Stimulated activated CD8-positive, alpha-beta memory T cell treated with anti-CD3 and anti-CD28 coated beads, Interleukin-12 subunit alpha, Interleukin-12 subunit beta, amount 100 ng/mL, for 24 hours (primary cell): ENCODE data around the gene IFIT1B.
"Not testable (repeated sequence)": the region's sequence is repeated elsewhere in the genome, so short reads cannot be mapped to it uniquely, and the experiment has no call there.

ENCODE experiments used
- DNase-seq: peaks from one replicate; pipeline ENCODE4 v3.0.0-alpha.2; 2020; ENCODE audit errors: extremely low read depth

Gene IFIT1B

DNA sequence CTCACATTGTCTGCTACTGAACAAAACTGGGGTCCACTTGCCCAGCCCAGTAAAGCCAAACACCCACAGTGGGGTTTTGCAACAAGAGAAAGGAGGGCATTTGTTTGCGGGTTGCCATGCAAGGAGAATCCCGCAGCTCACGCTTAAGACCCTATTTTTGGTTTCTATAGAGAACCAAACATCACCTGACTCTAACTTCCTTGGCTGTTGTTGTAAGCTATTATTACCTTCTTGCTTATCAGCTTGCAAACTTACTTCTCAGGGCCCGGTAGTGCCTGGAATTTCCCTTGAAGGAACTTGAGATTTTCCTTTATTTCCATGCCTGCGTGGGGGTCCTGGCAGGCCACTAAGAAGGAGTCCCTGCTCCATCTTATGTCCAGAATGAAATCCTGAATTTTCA, 29.4 kb upstream of the IFIT1B start:
- DNase-seq: no peak

DNA sequence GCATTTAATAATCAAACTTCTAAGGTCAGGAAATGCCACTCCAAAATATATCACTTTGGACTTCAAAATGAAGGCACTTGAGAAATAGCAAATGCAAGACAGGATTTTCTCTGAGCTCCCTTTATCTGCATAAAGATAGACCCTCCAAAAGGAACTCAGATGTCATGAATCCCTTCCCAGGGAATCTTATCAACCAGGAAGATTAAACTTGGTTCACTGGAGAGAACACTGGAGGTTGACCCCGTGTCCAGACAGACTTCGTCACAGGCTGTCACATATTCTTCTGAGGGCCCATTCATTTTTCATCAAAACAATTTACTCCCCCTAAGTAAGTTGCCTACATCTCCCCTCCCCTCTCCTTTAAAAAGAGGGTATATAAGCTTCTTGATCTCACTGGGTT, 28.9 kb upstream of the IFIT1B start:
- DNase-seq: no peak

DNA sequence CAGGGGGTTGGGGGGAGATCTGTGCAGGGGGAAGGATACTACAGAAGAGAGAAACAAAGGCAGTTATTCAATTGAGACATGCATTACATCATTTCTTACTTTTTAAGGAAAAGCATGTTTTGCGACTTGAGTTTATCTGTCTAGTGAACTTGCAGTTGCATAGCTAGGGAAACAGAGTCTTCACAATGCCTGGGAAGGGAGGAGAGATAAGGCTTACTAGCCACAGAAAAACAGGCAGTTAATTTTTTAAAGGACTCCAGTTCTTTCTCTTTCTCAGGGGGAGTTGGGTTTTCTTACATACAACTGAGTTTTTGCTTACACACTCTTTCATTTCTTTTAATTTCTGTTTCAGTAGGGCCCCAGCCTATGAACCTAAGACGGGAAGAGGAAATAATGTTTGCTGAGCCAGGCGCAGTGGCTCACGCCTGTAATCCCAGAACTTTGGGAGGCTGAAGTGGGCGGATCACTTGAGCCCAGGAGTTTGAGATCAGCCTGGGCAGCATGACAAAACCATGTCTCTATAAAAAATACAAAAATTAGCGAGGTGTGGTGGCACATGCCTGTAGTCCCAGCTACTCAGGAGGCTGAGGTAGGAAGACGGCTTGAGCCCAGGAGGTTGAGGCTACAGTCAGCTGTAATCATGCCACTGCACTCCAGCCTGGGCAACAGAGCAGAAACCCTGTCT, 27.1 kb upstream of the IFIT1B start:
- not testable (repeated sequence) for DNase-seq

DNA sequence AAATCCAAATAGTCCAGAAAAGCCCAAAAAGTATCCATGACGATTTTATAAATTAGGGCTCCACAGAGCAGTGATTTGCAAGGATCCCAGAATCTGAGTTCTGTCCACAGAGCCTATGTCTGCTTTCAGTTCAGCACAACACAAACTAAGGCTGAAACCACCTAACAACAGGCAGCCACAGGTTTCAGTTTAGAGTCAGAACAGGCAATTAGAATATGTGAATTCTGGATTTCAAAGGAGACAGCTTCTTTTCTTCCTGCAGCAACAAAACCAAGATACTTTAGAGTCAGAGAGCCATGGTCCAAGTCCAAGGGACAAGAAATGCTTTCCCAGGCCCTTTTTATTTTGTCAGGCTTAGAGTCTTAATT, 26.5 kb upstream of the IFIT1B start:
- no peak for DNase-seq

GRCh38 chr10:89351780-89352597, 25.9 kb upstream of the IFIT1B start:
- no peak for DNase-seq

DNA sequence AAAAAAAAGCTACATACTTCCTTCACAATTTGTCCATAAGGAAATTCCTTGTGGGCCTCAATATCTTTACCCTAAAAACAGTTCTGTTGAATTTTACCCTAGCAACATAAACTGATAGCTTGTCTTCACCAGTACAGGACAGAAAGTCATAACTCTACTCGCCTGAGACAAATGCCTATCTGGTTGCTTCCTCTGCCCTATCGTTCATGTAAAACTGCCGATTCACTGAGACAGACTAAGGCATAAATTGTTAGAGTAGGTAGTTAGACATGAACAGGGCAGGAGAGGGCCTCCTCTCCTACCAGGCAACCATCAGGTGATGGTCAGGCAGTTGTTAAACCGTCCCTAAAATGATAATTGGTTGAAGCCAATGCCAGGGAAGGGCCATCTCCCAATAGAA, 25.1 kb upstream of the IFIT1B start:
- DNase-seq: no peak

DNA sequence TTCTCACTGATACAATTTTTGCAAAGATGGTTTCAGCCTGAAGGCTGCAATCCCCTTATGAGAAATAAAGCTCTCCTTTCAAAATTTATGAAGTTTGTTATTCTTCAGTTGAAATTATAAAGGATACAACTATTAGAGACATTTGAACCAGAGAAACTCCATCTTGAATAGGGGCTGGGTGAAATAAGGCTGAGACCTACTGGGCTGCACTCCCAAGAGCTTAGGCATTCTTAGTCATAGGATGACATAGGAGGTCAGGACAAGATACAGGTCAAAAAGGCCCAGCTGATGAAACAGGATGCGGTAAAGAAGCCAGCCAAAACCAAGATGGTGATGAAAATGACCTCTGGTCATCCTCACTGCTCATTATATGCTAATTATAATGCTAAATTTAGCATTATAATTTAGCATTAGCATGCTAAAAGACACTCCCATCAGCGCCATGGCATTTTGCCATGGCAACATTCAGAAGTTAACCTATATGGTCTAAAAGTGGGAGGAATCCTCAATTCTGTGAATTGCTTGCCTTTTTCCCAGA, 22.4 kb upstream of the IFIT1B start:
- DNase-seq: no peak

- no peak for DNase-seq
Observed at GRCh38 chr10:89357096-89357495, 20.8 kb upstream of the IFIT1B start.

DNA sequence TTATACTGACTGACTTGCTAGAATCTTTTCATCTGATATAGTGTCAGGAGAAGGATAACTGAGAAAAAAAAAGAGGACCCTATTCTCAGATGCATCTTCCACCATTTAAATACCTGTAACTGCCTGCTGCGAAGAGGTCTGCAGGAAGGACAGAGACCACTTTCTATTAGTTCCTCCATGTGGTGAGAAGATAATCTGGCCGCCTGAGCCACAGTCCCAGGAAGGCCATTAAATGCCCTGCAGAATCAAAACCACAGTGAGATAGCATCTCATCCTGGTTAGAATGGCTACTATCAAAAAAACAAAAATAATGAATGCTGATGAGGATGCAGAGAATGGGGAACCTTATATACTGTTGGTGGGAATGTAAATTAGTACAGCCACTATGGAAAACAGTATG, 19.9 kb upstream of the IFIT1B start:
- DNase-seq: no peak

- no peak for DNase-seq
Observed at GRCh38 chr10:89360157-89360556, 17.7 kb upstream of the IFIT1B start.

- no peak for DNase-seq
Observed at GRCh38 chr10:89362929-89363328, 14.9 kb upstream of the IFIT1B start.

- no peak for DNase-seq
Observed at GRCh38 chr10:89363729-89364442, 14.0 kb upstream of the IFIT1B start.

DNA sequence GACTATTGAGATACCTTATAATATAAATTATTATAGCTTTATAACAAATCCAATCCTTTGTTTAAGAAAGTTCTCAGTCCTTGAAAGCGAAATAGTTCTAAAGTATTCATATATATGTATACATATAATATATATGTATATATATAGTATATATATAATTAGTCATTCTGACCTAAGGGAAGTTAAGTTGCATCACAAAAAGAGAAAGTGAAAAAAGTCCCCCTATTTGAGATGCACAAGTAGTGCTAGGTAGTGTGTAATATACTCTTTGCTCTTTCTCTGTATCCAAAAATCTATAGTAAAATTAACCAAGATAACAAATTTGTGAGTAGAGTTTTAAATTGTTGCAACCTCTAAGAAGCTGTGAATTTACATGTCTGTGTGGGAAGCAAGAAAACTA, 13.3 kb upstream of the IFIT1B start:
- DNase-seq: no peak

GRCh38 chr10:89367529-89367928, 10.3 kb upstream of the IFIT1B start:
- no peak for DNase-seq

- no peak for DNase-seq
Observed at GRCh38 chr10:89368129-89368528, 9.7 kb upstream of the IFIT1B start.

DNA sequence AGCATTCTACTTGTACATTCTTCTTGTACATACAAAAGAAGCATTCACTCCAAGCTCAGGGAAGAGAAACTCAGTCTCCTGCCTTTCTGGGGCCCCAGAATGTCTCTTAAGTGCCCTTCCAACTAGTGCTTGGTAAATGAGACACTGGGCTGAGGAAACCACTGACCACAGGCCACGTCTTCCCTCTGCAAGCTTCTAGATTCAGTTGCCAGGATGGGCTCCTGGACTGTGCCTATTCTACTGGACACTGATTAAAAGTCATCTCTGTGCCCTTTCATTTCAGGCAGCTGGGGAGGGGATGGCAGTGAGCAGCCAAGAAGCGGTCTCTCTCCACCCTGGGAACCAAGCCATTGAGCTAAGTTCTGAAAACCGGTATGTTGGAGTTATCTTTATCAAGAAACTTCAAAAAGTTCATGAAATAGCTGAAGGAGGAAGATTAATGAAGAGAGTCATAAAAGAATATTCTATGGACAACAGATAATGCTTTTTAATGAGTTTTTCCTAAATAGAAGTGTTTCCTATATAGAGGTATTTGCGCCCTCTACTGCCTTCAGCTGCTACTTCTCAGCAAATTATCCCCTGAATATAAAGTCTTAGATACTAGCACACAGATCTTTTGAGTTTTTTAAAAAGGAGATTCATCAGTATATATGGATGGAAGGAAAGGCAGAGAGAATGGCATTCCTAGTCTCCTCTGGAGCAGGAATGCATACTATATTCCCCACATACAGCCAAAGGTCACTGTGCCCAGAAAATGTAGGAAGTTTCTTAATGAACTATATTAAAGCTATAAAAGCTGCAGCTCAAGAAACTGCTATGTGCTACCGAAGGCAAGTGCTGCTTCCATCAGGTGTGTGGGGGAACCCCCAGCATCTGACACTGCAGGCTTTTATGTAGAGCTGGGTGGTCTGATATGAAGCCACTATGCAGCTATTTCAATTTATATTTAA, 8.4 kb upstream of the IFIT1B start:
- no peak for DNase-seq

DNA sequence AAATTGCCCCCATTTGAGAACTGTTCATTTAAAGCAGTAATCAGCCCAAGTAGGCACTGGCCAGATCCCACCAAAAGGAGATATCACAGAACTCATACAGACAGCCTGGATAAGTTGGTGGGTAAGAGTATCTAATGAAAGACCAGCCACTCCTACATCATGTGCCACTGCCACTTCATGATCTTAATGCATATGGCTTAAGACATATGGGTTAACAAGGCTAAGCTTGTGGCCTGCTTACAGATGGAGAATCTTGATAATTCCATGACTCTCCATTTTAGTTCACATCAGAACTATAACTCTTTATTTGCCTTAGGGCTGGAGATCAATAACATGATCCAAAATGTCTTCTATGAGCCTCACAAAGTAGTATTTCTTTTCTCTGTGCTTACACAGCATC, 6.8 kb upstream of the IFIT1B start:
- no peak for DNase-seq

DNA sequence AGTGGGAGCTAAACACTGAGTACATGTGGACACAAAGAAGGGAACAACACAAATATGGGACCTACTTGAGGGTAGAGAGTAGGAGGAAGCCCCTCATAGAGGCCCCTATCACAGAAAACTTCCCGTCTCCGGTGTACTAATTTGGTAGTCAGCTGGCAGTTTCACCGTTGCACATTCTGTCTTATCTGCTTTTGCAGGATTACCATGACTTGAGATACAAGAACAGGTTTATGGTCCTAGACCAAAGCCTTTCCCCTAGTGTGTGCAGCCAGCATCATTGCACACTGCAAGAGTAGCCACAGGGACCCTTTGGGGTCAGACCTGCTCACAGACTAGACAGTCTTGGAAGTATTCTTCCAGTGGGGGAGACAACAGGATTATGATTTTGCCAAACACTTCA, 5.9 kb upstream of the IFIT1B start:
- no peak for DNase-seq

DNA sequence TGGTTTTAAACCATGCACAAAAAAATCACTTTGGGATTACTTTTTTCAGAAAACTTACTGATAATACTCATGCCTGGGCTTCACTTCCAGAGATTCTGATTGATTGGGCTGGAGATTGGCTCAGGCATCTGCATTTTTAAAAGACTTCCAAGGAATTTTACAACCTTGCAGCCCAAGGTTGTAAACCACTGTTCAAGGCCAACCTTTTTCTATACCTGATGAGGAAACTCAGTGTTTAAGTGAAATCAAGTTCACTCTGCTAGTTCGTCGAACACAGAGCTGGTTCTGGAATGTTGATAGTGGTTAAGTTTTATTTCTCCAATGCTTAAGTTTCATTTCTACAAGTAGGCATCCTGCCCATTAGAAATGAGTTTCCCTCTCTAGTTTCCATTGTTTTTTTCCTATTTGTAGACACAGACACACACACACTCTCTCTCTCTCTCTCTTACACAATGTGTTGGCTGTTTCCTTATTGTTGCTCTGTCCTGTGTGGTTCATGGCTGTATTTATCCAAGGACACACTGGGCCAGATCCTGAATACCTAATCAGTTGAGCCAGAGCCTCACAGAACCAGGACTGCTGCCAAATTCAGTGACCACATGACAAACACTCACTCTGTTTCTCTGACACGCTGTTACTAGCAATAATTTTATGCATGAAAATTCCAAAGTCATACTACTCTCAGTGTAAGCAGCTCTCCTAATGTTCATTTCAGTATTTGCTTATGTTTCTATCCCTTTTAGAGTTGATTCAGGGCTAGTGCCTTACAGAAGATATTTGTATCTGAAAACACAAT, 3.7 kb upstream of the IFIT1B start:
- DNase-seq: no peak

GRCh38 chr10:89374713-89375141, 3.1 kb upstream of the IFIT1B start:
- DNase-seq: no peak

DNA sequence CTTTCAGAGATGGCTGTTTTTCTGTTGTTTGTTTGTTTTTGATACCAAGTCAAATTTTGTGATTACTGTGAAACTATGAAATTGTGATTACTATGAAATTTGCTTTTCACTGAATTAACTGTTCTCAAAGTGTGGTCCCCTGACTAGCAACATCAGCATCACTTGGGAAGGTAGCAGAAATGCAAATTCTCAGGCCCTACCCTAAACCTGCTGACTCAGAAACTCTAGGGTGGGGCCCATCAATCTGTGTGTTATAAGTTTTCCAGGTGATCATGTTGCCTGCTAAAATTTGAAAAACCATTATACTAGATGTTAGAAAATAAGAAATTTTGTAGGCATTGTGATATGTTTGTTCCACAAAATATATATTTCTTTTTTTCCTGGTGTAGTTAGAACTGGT, 1.2 kb downstream of the IFIT1B start:
- no peak for DNase-seq
